OCI-LY1 (cell line): Measurements from ENCODE around the gene TVP23A.
A peak's percentile ranks its signal among the peaks of the same experiment; 100 is the strongest.

Experiments used
- H2AFZ ChIP-seq: fragments of 200-600 bp; sonication (generic), shearing (Covaris generic); 2 replicates; pipeline ENCODE4 v1.6.0; 2014; ENCODE audit warnings: antibody characterized with exemption, mild to moderate bottlenecking, low read length
- H3F3A ChIP-seq: fragments of 200-600 bp; sonication (generic), shearing (Covaris generic); 2 replicates; pipeline ENCODE4 v1.6.0; 2014; ENCODE audit warnings: mild to moderate bottlenecking, antibody characterized with exemption, low read length, moderate library complexity; ENCODE audit not compliant: insufficient read depth
- H3K27ac ChIP-seq: fragments of 200-600 bp; sonication (generic); 2 replicates; pipeline ENCODE4 v1.5.1; 2014; ENCODE audit warnings: low read length, mixed run types, mild to moderate bottlenecking, low read depth; ENCODE audit not compliant: poor library complexity, severe bottlenecking
- H3K27me3 ChIP-seq: fragments of 200-600 bp; sonication (generic); 2 replicates; pipeline ENCODE4 v1.6.0; 2014; ENCODE audit warnings: antibody characterized with exemption, mild to moderate bottlenecking, low read length, moderate library complexity; ENCODE audit not compliant: insufficient read depth
- H3K36me3 ChIP-seq: fragments of 200-600 bp; sonication (generic); 2 replicates; pipeline ENCODE4 v1.6.1; 2014; ENCODE audit warnings: mild to moderate bottlenecking, antibody characterized with exemption, low read length, moderate library complexity, mixed read lengths; ENCODE audit not compliant: insufficient read depth
- H3K4me1 ChIP-seq: fragments of 200-600 bp; sonication (generic); 2 replicates; pipeline ENCODE4 v1.5.1; 2014; ENCODE audit warnings: mild to moderate bottlenecking, low read length, moderate library complexity; ENCODE audit not compliant: insufficient read depth, severe bottlenecking
- H3K4me2 ChIP-seq: fragments of 200-600 bp; sonication (generic), shearing (Covaris generic); 2 replicates; pipeline ENCODE4 v1.6.1; 2014; ENCODE audit warnings: low read length
- H3K4me3 ChIP-seq: fragments of 200-600 bp; sonication (generic); 2 replicates; pipeline ENCODE4 v1.5.1; 2014; ENCODE audit warnings: low read length, low read depth, mild to moderate bottlenecking, mixed read lengths; ENCODE audit not compliant: poor library complexity, severe bottlenecking
- H3K79me2 ChIP-seq: fragments of 200-600 bp; shearing (Covaris generic); 2 replicates; pipeline ENCODE4 v1.6.1; 2016; ENCODE audit warnings: mixed run types, low read length, mixed read lengths; ENCODE audit not compliant: insufficient read depth
- H3K9ac ChIP-seq: fragments of 200-600 bp; sonication (generic), shearing (Covaris generic); 2 replicates; pipeline ENCODE4 v1.6.1; 2014; ENCODE audit warnings: mild to moderate bottlenecking, low read length, mixed read lengths
- H3K9me2 ChIP-seq: fragments of 200-600 bp; sonication (generic), shearing (Covaris generic); 2 replicates; pipeline ENCODE4 v1.6.1; 2014; ENCODE audit warnings: low read depth, mild to moderate bottlenecking, low read length, mixed read lengths
- H3K9me3 ChIP-seq: fragments of 200-600 bp; shearing (Covaris generic); 2 replicates; pipeline ENCODE4 v1.6.1; 2014; ENCODE audit warnings: low read length, mixed read lengths
- H4K20me1 ChIP-seq: fragments of 200-600 bp; sonication (generic), shearing (Covaris generic); 2 replicates; pipeline ENCODE4 v1.6.0; 2016; ENCODE audit warnings: mild to moderate bottlenecking, low read length; ENCODE audit not compliant: insufficient read depth
- CTCF ChIP-seq: fragments of 200-600 bp; sonication (generic), shearing (Covaris generic); IDR thresholded peaks from 2 replicates; pipeline ENCODE4 v1.5.1; 2017; ENCODE audit warnings: mild to moderate bottlenecking, antibody characterized with exemption, low read length, moderate library complexity, mixed read lengths
- EZH2 ChIP-seq: fragments of 200-600 bp; sonication (generic), shearing (Covaris generic); IDR thresholded peaks from 2 replicates; pipeline ENCODE4 v1.8.0; 2017; ENCODE audit warnings: borderline replicate concordance, mixed run types, mild to moderate bottlenecking, antibody characterized with exemption, low read length, moderate library complexity, mixed read lengths

Gene TVP23A

GRCh38 chr16:10745841-10746240 lies 72.8 kb downstream of the TVP23A start:
- Histone ChIP-seq H3K9me3 (no peaks in the 10 kb centered on the region), H3K27me3 (no peaks in the 10 kb centered on the region), H3K4me2 (no peak overlapping the region), H3K9ac (no peak overlapping the region), H2AFZ (no peak overlapping the region), H3F3A (no peaks in the 10 kb centered on the region), H3K36me3 (peaks cover 22% of the 10 kb centered on the region), H4K20me1 (no peaks in the 10 kb centered on the region), H3K79me2 (no peaks in the 10 kb centered on the region), H3K4me3 (no peak overlapping the region), H3K4me1 (peaks cover 27% of the 10 kb centered on the region), H3K9me2 (no peaks in the 10 kb centered on the region), H3K27ac (no peak overlapping the region)
- no peak for TF ChIP-seq EZH2
- TF ChIP-seq CTCF: no peak

GRCh38 chr16:10744370-10745030 lies 74.1 kb downstream of the TVP23A start:
- no peaks in the 10 kb centered on the region for H3K79me2 ChIP-seq
- no peaks in the 10 kb centered on the region for H3K9me3 ChIP-seq
- no peaks in the 10 kb centered on the region for H3F3A ChIP-seq
- peak overlapping the region; percentile 74 for H3K4me2 ChIP-seq
- H3K9ac ChIP-seq: peak overlapping the region; percentile 68
- H3K27ac ChIP-seq: no peak overlapping the region
- TF ChIP-seq CTCF: no peak
- no peak for TF ChIP-seq EZH2
- H3K4me1 ChIP-seq: peaks cover 27% of the 10 kb centered on the region
- H4K20me1 ChIP-seq: no peaks in the 10 kb centered on the region
- no peak overlapping the region for H2AFZ ChIP-seq
- H3K27me3 ChIP-seq: no peaks in the 10 kb centered on the region
- H3K36me3 ChIP-seq: peaks cover 20% of the 10 kb centered on the region
- peak overlapping the region; percentile 61 for H3K4me3 ChIP-seq
- H3K9me2 ChIP-seq: no peaks in the 10 kb centered on the region

GRCh38 chr16:10743610-10744369 lies 74.8 kb downstream of the TVP23A start, which contains the start of gene NUBP1:
Gene NUBP1 (plus strand): TSS chr16:10743842. CDS start chr16:10743864, 22 bp downstream.
- no peak for TF ChIP-seq CTCF
- TF ChIP-seq EZH2: no peak
- peak within 1 kb of the TSS; percentile 74 for H3K4me2 ChIP-seq
- no peaks in the 10 kb centered on the region for H3K9me2 ChIP-seq

More at GRCh38 chr16:10743610-10744369, 74.8 kb downstream of the TVP23A start, which contains the start of gene NUBP1:
- Histone ChIP-seq H4K20me1 (no peaks in the 10 kb centered on the region), H3K36me3 (peaks cover 13% of the 10 kb centered on the region), H3K27me3 (no peaks in the 10 kb centered on the region), H3K27ac (peak within 1 kb of the TSS; percentile 72), H2AFZ (no peak within 1 kb of the TSS), H3K9me3 (no peaks in the 10 kb centered on the region), H3K4me3 (peak within 1 kb of the TSS; percentile 61), H3K9ac (peak within 1 kb of the TSS; percentile 68), H3K4me1 (peaks cover 27% of the 10 kb centered on the region), H3F3A (no peaks in the 10 kb centered on the region), H3K79me2 (no peaks in the 10 kb centered on the region)
